NCI-H345 (cell line): ENCODE measurements around the gene SHANK2.

Experiments used
- DNase-seq: peaks from one replicate; lab custom pipeline; 2025; lab: John Stamatoyannopoulos, UW

SHANK2 gene

GRCh38 chr11:71252269-71252769 lies at the start of gene SHANK2:
TSS of gene SHANK2 (minus strand) at chr11:71252577. CDS start at chr11:71147326, 105,251 bp downstream.
- peak; percentile 53 for DNase-seq

GRCh38 chr11:71301858-71302533 lies 49.6 kb upstream of the SHANK2 start:
- no peak for DNase-seq

GRCh38 chr11:71301046-71301857 lies 48.9 kb upstream of the SHANK2 start:
- no peak for DNase-seq

GRCh38 chr11:71300187-71300586 lies 47.8 kb upstream of the SHANK2 start:
- DNase-seq, result no peak

GRCh38 chr11:71298761-71299181 lies 46.4 kb upstream of the SHANK2 start:
- no peak for DNase-seq

- DNase-seq, result no peak
These were observed 45.7 kb upstream of the SHANK2 start for GRCh38 chr11:71298016-71298550.

GRCh38 chr11:71294846-71295600 lies 42.6 kb upstream of the SHANK2 start:
- no peak for DNase-seq

- no peak for DNase-seq
These were observed 41.8 kb upstream of the SHANK2 start for GRCh38 chr11:71293961-71294782.

- no peak for DNase-seq
These were observed 34.6 kb upstream of the SHANK2 start for GRCh38 chr11:71286701-71287643.

- DNase-seq, result no peak
These were observed 32.7 kb upstream of the SHANK2 start for GRCh38 chr11:71285111-71285510.

GRCh38 chr11:71284525-71285092 lies 32.2 kb upstream of the SHANK2 start:
- DNase-seq, result peak; percentile 55

- peak; percentile 27 for DNase-seq
These were observed 31.6 kb upstream of the SHANK2 start for GRCh38 chr11:71283971-71284441.

GRCh38 chr11:71282581-71283351 lies 30.4 kb upstream of the SHANK2 start:
- no peak for DNase-seq

GRCh38 chr11:71281831-71282230 lies 29.5 kb upstream of the SHANK2 start:
- no peak for DNase-seq

GRCh38 chr11:71281204-71281603 lies 28.8 kb upstream of the SHANK2 start:
- DNase-seq, result no peak

- no peak for DNase-seq
These were observed 27.7 kb upstream of the SHANK2 start for GRCh38 chr11:71279916-71280645.

GRCh38 chr11:71272161-71272560 lies 19.8 kb upstream of the SHANK2 start:
- DNase-seq, result no peak
